Omental fat pad (tissue), 4 donors: Measurements from ENCODE around the gene NUP210L. TPM values are rescaled to one million over a fixed set of nuclear protein-coding genes. Genes with fewer than 3 reads are reported as not detected.
"Not testable (repeated sequence)": the region's sequence is repeated elsewhere in the genome, so short reads cannot be mapped to it uniquely, and the experiment has no call there.

Experiments
- ATAC-seq: fragments of 150-250 bp; one replicate; pipeline ENCODE4 v1.9.1; 2016; ENCODE audit warnings: mild to moderate bottlenecking, moderate library complexity; ENCODE audit not compliant: low FRiP score
- DNase-seq: peaks from one replicate; pipeline ENCODE4 v3.0.0-alpha.2; 2019; ENCODE audit warnings: low spot score
- total RNA-seq, 4 donors: library from RNA; depleted of rRNA; stranded (reverse); fragments of >200 nt; gene quantifications; one replicate each; pipeline ENCODE4 v1.1.0, GENCODE V29; 2016
- TF ChIP-seq, protein P1 (sequence below), 3 donors: fragments of 450-650 bp; IDR thresholded peaks; one replicate each; pipeline ENCODE4 v1.5.1; 2016 to 2017; ENCODE audit warnings: antibody characterized with exemption in 3 of 3, mild to moderate bottlenecking in 3 of 3, moderate library complexity in 2 of 3

Gene NUP210L
- total RNA-seq, 4 donors from 2014 or later, result 0.06 to 0.12 (median 0.09) TPM; not detected in 1

DNA sequence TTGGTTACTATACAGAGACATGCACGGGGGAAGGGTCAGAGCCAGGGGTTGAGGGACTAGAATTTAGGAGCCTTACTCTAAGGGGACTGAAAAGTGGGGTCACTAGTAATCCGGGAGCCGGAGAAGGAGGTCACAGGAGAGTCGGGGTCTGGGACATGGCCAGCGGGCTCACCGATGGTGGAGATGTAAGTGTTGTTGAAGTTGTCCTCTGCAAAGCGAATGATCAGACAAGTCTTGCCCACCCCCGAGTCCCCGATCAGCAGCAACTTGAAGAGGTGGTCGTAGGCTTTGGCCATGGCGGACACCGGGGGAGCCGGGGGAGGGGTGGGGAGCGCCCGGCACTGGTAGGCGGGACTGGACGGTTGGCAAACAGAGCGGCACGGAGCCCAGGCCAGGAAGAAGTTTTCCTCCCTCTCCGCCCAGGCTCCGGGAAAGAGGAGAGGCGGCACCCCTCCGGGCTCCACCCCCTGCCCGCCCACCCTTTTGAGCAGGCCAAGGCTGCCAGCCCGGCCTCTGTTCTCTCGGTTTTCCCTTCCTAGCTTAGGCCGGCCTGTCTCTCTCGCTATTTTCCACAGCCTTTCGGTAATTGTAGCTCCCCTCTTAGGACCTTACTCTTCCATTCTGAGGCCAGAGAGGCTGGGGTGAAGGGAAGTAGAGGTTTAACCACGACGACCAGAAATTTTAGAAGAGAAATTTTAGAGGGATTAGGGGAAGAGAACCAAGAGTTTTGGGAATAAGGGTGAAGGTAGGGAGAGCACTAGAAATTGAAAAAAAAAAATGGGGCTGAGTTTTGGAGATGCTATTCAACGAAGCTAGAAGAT lies 168.7 kb downstream of the NUP210L start, which contains the start of gene RAB13:
RAB13 (minus strand) TSS at position 399 of the 821 bp plus-strand sequence; CDS start at position 296, 103 bp downstream.
- ATAC-seq (peak; percentile 86), DNase-seq (peak; percentile 49)
- TF ChIP-seq, protein P1, sequence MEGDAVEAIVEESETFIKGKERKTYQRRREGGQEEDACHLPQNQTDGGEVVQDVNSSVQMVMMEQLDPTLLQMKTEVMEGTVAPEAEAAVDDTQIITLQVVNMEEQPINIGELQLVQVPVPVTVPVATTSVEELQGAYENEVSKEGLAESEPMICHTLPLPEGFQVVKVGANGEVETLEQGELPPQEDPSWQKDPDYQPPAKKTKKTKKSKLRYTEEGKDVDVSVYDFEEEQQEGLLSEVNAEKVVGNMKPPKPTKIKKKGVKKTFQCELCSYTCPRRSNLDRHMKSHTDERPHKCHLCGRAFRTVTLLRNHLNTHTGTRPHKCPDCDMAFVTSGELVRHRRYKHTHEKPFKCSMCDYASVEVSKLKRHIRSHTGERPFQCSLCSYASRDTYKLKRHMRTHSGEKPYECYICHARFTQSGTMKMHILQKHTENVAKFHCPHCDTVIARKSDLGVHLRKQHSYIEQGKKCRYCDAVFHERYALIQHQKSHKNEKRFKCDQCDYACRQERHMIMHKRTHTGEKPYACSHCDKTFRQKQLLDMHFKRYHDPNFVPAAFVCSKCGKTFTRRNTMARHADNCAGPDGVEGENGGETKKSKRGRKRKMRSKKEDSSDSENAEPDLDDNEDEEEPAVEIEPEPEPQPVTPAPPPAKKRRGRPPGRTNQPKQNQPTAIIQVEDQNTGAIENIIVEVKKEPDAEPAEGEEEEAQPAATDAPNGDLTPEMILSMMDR (IDR thresholded peaks at IDR 0.05), result no peak

DNA sequence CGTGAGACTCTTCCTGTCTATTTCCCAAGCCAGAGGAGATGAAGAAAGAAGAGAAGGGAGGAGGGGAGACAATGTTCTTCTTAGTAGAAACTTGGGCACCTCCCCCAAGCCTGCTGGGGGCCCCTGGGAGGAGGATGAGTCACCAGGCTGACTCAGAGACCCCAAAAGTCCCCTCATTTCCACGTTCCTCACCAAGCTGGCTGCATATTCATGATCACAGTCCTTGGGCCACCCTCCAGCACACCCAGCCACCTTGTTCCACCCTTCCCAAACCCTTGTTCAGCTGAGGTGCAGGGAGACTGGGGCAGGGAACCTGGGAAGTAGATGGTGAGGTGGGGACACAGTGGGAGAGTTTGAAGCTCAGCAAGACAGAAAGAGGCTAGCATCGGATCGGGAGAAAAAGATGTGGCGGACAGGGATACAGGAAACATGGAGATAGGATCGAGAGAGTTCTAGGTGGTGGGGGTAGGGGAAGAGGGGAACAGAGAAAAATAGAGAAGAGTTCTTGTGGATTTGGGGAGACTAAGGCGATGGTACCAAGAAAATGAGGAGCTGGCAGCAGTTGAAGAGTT lies 169.4 kb downstream of the NUP210L start:
- peak; percentile 62 for ATAC-seq
- TF ChIP-seq, protein P1 (IDR thresholded peaks at IDR 0.05), result no peak
- DNase-seq, result peak; percentile 61

DNA sequence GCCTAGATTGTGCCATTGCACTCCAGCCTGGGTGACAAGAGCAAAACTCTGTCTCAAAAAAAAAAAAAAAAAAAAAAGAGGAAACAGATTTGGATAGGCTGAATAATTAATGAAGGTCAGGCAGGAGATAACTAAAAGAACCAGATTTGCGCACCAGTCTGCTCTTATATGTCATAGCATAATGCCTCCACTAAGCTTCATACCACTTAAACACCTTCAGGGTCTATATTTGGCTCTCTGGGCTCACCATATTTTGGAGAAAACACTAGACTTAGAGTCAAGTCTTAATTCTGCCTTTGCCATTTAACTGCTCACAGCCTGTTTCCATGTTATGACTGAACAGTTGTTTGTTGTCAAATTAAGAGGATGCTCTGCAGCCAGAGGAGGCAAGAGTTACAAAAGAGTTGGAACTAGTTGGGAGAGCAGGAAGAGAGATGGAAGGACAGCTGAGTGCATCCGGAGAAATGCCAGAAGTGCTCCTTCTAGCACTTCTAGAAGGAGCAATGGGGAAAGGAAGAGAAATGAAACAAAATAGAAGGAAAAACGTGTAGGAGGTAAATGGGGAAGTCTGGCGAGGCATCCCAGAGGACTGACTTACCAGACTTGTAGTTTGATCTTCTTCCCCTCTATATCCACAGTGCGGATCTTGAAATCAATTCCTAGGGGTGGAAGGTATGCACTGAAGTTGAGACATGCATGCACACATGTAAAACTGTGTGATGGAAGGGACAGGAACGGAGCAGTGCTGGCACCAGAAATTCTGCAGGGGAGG lies 170.6 kb downstream of the NUP210L start:
- ATAC-seq, result no peak

DNA sequence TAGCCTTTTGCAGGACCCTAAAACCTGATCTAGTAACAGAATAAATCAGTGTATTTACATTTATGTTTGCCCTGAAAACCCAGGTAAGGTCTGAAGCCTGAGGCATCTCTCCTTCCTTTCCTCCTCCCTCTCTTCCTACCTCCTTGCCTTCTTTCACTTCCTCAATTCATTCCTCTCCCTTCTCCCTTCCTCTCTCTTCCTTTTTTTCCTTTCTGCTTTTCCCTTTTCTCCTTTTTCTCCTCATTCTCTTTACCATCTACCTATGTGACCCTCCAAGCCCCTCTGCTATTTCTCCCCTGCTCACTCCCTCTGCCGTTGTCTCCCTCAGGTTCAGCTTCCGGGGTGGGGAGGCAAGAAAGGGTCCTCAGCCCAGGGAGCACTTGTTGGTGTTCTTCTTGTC lies 173.1 kb downstream of the NUP210L start:
- ATAC-seq, DNase-seq: not testable (repeated sequence)

More for the DNA sequence above, 170.6 kb downstream of the NUP210L start:
- TF ChIP-seq, protein P1 (IDR thresholded peaks at IDR 0.05), result no peak
- no peak for DNase-seq

DNA sequence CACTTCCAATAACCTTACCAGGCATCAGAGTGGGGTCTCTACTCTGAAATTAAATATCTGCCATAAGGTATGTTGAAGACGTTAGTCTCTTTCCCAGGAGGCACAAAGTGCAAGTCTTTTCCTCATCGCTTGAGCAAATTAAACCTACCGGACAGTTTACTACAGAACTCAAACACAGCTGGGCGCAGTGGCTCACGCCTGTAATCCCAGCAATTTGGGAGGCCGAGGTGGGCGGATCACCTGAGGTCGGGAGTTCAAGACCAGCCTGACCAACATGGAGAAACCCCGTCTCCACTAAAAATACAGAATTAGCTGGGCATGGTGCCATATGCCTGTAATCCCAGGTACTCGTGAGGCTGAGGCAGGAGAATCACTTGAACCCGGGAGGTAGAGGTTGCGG lies 175.8 kb downstream of the NUP210L start:
- ATAC-seq, DNase-seq: not testable (repeated sequence)

DNA sequence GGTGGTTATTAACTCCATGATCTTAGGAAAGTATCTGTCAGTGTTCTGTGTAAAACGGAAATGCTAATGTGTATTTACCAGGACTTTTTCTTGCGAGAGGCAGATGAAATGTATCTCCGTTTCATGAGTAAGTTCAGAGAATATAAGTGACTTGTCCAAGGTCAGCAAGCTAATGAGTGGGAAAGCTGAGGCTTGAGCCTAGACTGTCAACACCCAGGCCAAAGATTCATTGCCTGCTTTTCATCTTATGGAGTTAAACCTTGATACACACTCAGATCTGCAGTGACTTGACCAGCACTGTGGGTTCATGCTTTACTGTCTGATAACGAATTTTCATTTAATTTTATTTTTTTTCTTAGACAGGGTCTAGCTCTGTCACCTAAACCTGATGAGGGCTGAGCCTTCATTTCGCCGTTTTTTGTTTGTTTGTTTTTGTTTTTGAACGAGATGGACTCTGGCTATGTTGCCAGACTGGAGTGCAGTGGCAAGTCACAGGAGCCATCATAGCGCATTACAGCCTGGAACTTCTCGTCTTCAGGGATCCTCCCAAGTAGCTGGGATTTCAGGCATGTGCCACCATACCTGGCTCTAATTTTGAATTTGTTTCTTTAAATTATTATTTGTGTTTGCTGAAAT lies 176.5 kb downstream of the NUP210L start:
- DNase-seq (no peak), ATAC-seq (no peak)
- TF ChIP-seq, protein P1 (IDR thresholded peaks at IDR 0.05), result no peak

DNA sequence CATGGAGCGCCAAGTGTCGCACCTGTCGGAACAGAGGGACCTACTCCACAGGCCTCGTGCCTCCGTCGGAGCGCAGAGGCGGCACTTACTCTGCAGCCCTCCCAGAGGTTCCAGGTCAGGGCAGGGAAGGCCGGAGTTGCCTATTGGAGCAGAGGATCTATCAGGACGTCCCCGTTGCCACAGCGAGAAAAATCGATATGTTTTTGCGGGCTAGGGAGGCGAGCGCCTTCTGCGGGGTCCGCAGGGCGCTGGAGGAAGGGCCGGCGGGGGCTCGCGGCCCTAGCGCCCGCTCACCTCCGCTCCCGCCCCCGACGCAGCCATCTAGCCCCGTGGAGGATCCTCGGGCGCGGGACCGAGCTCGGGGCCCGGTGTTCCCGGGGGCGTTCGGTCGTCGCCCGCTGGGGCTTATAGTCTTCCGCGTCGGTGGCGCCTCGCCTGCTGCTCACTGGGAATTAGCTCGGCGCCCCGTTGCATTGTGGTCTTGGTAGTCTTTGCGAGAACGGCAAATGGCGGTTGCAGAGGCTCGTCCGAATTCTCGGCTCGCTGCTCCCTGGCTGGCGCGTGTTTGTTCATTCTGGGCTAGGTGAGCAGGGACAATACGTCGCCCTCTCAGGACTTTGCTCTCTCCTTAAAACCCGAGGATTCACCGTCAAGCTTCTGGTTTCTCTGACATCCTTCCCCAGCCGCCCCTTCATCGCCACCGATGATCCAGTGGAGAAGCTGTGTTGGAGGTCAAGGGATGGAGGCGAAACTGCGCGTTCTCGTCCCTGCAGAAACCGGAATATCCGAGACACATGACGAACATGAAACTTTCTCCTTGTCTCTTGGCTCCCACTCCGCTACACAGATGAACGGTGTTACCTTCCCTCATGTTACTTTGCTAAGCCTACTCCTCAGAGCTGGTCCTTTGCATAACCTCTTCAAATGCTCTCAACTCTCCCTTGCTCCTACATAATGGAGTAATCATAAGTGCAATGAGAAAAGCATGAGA lies 177.3 kb downstream of the NUP210L start, which contains the start of gene JTB:
JTB (minus strand) TSS at position 425 of the 991 bp plus-strand sequence; CDS start at position 3, 422 bp downstream.
- TF ChIP-seq, protein P1 (IDR thresholded peaks at IDR 0.05), result no peak
- peak; percentile 95 for ATAC-seq
- DNase-seq, result peak; percentile 78
